Thymus (tissue), 14 donors: ENCODE measurements around the gene TAAR6. TPM values are rescaled to one million over a fixed set of nuclear protein-coding genes. Genes with fewer than 3 reads are reported as not detected.
"Not testable (repeated sequence)": the region's sequence is repeated elsewhere in the genome, so short reads cannot be mapped to it uniquely, and the experiment has no call there.

Experiments
- DNase-seq, 9 donors: peaks; one replicate each; pipeline ENCODE4 v3.0.0-alpha.2; 2013; ENCODE audit warnings: low spot score in 9 of 9, low read depth in 6 of 9, missing footprints in 1 of 9
- H3K27ac ChIP-seq, 2 donors: one replicate each; pipeline ENCODE4 v1.5.1; 2013; ENCODE audit warnings: control low read depth in 1 of 2, low read depth in 1 of 2, low read length in 1 of 2, mild to moderate bottlenecking in 1 of 2, moderate library complexity in 1 of 2
- H3K27me3 ChIP-seq, 2 donors: one replicate each; pipeline ENCODE4 v1.5.1; 2013; ENCODE audit warnings: low read length in 1 of 2; ENCODE audit not compliant: control insufficient read depth in 2 of 2, insufficient read depth in 1 of 2
- H3K36me3 ChIP-seq, 2 donors: one replicate each; pipeline ENCODE4 v1.5.1; 2013; ENCODE audit warnings: low read length in 1 of 2, mild to moderate bottlenecking in 1 of 2, moderate library complexity in 1 of 2; ENCODE audit not compliant: control insufficient read depth in 2 of 2, insufficient read depth in 2 of 2
- H3K4me1 ChIP-seq, 2 donors: one replicate each; pipeline ENCODE4 v1.5.1; 2013; ENCODE audit warnings: low read length in 2 of 2; ENCODE audit not compliant: control insufficient read depth in 2 of 2, insufficient read depth in 2 of 2
- H3K4me3 ChIP-seq, 2 donors: one replicate each; pipeline ENCODE4 v1.5.1; 2013; ENCODE audit warnings: low read length in 2 of 2, control low read depth in 1 of 2, mild to moderate bottlenecking in 1 of 2
- H3K9me3 ChIP-seq, 2 donors: one replicate each; pipeline ENCODE4 v1.5.1; 2013; ENCODE audit warnings: low read length in 1 of 2, mild to moderate bottlenecking in 1 of 2; ENCODE audit not compliant: control insufficient read depth in 2 of 2, insufficient read depth in 1 of 2
- WGBS: extraction: QIAGEN DNeasy Blood & Tissue Kit; methylation state at CpG from one replicate; pipeline ENCODE4 v1.1.7; 2013; 5-methylcytosine and 5-hydroxymethylcytosine counted together
- long read RNA-seq, 10 donors: transcript quantifications; one replicate each; lab custom pipeline, GENCODE V29; 2026
- polyA plus RNA-seq: library from polyadenylated mRNA; stranded (reverse); fragments of 200-250 nt; gene quantifications from one replicate; pipeline ENCODE4 v1.2.3, GENCODE V29; 2013
- total RNA-seq: library from RNA; stranded (reverse); fragments of 120-200 nt; gene quantifications from one replicate; pipeline ENCODE4 v1.2.4, GENCODE V29; 2013
- donor health status: healthy.

TAAR6 gene, protein sequence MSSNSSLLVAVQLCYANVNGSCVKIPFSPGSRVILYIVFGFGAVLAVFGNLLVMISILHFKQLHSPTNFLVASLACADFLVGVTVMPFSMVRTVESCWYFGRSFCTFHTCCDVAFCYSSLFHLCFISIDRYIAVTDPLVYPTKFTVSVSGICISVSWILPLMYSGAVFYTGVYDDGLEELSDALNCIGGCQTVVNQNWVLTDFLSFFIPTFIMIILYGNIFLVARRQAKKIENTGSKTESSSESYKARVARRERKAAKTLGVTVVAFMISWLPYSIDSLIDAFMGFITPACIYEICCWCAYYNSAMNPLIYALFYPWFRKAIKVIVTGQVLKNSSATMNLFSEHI
- total RNA-seq (not detected), polyA plus RNA-seq (not detected)
- long read RNA-seq, donor 1 = 0 reads
- long read RNA-seq, donor 2 = 0 reads
- long read RNA-seq, donor 3 = 0 reads
- long read RNA-seq, donor 4 = 0 reads
- long read RNA-seq, donor 5 = 0 reads
- long read RNA-seq, donor 6 = 0 reads
- long read RNA-seq, donor 7 = 0 reads
- long read RNA-seq, donor 8 = 0 reads
- long read RNA-seq, donor 9 = 0 reads
- long read RNA-seq, donor 10 = 0 reads

DNA sequence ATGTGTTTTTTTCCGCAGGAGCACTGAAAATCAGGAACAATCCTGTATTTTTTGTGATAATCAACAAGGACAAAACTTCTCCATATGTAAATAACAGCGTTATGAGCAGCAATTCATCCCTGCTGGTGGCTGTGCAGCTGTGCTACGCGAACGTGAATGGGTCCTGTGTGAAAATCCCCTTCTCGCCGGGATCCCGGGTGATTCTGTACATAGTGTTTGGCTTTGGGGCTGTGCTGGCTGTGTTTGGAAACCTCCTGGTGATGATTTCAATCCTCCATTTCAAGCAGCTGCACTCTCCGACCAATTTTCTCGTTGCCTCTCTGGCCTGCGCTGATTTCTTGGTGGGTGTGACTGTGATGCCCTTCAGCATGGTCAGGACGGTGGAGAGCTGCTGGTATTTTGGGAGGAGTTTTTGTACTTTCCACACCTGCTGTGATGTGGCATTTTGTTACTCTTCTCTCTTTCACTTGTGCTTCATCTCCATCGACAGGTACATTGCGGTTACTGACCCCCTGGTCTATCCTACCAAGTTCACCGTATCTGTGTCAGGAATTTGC is at the start of gene TAAR6:
Gene TAAR6, plus strand, starts transcription at position 102 of the 557 bp plus-strand sequence. Its CDS starts 0 bp downstream, at position 102.
- WGBS = 94% methylated on average over 15 of the region's 15 CpGs
- Histone ChIP-seq H3K27ac (no peak within 1 kb of the TSS), H3K4me1 (no peaks in the 10 kb centered on the region), H3K9me3 (no peaks in the 10 kb centered on the region), H3K4me3 (no peak within 1 kb of the TSS), H3K36me3 (no peaks in the 10 kb centered on the region), H3K27me3 (peaks cover 0 to 3% of the 10 kb centered on the region in 2 donors)
- no peak for DNase-seq

- Histone ChIP-seq H3K4me1 (no peaks in the 10 kb centered on the region), H3K36me3 (no peaks in the 10 kb centered on the region), H3K27me3 (peaks cover 0 to 2% of the 10 kb centered on the region in 2 donors), H3K9me3 (no peaks in the 10 kb centered on the region), H3K27ac (no peak overlapping the region), H3K4me3 (no peak overlapping the region)
- no peak for DNase-seq
- 49% methylated on average over 2 of the region's 2 CpGs for WGBS
Observed at GRCh38 chr6:132520953-132521352, 49.2 kb upstream of the TAAR6 start.

DNA sequence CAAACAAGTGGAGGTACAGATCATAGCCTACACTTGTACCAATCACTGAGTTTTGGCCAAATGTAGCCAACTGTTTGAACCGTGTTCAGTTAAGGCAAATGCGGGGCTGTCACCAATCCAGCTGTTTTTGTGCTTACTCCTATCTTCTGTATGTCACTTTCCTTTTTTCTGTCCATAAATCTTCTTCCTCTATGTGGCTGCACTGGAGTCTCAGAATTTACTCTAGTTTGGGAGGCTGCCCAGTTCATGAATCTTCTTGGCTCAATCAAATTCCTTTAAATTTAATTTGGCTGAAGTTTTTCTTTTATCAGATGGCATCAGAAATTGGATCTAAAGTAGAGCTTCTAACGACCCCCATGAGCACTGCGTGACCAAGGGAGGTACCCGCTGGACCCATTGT is 45.5 kb upstream of the TAAR6 start:
- Histone ChIP-seq H3K4me1 (no peaks in the 10 kb centered on the region), H3K36me3 (no peaks in the 10 kb centered on the region), H3K4me3 (no peak overlapping the region), H3K9me3 (no peaks in the 10 kb centered on the region), H3K27ac (no peak overlapping the region), H3K27me3 (no peaks in the 10 kb centered on the region)
- DNase-seq = no peak
- 88% methylated on average over 5 of the region's 5 CpGs for WGBS

DNA sequence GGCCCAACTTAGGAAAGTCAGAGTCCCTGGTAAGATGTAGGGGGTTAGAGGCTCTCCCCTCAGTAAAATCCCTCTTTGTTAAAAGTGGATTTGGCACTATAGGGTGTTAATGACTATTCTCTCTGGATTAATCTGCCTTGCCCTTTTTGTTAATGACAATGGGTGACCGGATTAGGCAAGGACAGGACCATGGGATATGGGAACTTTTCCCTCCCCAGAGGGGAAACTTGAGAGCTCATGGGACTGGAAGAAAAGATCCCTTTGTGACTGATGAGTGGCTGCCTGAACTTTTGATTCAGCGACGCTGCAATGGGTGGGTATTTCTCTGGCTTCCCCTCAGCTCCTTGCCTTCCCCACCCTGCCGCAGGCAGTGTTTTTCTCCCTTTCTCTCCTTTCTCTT is 44.3 kb upstream of the TAAR6 start:
- WGBS = 88% methylated on average over 4 of the region's 4 CpGs
- no peaks in the 10 kb centered on the region for H3K4me1 ChIP-seq

DNA sequence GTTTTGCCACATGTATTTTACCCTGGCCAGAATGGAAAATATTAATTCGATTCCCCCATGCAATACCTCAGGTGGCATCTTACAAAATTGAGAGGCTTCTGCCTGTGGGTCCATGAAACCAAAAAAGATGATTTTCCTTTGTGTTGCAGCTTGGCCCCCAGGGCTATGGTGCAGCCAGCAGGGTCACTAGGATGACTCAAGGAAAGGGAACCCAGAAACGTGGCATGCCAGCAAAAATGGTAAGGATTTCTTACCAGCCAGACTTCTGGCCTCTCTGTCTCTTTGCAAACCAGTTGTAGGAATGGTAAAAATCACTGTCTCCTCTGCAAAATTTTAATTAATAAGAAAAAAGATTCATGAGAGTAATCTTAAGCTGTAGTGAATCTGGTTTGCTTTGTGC is 43.7 kb upstream of the TAAR6 start:
- no peaks in the 10 kb centered on the region for H3K4me1 ChIP-seq
- no peak overlapping the region for H3K4me3 ChIP-seq
- no peaks in the 10 kb centered on the region for H3K9me3 ChIP-seq
- no peak overlapping the region for H3K27ac ChIP-seq
- no peak for DNase-seq
- WGBS = 89% methylated on average over 2 of the region's 2 CpGs
- no peaks in the 10 kb centered on the region for H3K36me3 ChIP-seq
- no peaks in the 10 kb centered on the region for H3K27me3 ChIP-seq

More for the DNA sequence above, 44.3 kb upstream of the TAAR6 start:
- Histone ChIP-seq H3K4me3 (no peak overlapping the region), H3K9me3 (no peaks in the 10 kb centered on the region), H3K27ac (no peak overlapping the region), H3K36me3 (no peaks in the 10 kb centered on the region), H3K27me3 (no peaks in the 10 kb centered on the region)
- DNase-seq = no peak

GRCh38 chr6:132527791-132528190 is 42.3 kb upstream of the TAAR6 start:
- H3K9me3 ChIP-seq = no peaks in the 10 kb centered on the region
- WGBS = 87% methylated on average over 6 of the region's 6 CpGs
- no peak overlapping the region for H3K4me3 ChIP-seq
- no peaks in the 10 kb centered on the region for H3K27me3 ChIP-seq
- H3K27ac ChIP-seq = no peak overlapping the region
- no peak for DNase-seq
- no peaks in the 10 kb centered on the region for H3K36me3 ChIP-seq
- no peaks in the 10 kb centered on the region for H3K4me1 ChIP-seq

DNA sequence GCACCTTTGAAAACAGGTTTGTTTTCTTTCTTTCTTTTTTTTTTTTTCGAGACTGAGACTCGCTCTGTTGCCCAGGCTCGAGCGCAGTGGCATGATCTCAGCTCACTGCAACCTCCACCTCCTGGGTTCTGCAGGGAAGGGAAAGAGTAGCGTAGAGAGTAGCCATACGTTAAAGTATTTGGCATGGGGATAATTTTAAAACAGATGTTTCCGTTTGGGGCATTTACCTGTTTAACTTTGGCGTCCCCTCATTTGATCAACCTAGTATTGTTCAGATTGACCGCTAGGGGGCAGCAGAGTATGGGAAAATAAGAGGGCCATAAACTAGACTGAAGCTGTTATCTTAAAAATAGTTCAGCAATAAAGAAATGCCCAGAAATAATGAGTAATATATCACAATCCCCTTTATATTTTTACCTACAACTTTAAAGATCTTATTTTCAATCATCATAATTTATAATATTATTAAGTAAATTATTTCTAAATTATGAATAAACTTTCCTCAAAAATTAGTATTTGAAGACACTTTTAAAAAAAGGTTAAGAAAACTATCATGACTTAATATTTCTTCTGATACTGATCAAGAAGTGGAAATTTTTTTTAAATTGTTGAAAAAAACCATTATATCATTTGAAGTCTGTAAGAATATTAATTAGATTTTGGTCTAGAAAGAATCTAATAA is 39.7 kb upstream of the TAAR6 start:
- Histone ChIP-seq H3K36me3 (no peaks in the 10 kb centered on the region), H3K27ac (no peak overlapping the region), H3K4me1 (no peaks in the 10 kb centered on the region), H3K9me3 (no peaks in the 10 kb centered on the region), H3K27me3 (no peaks in the 10 kb centered on the region), H3K4me3 (no peak overlapping the region)
- WGBS = 20% methylated on average over 9 of the region's 9 CpGs
- DNase-seq = peak; percentile 14 to 75 (median 45)

DNA sequence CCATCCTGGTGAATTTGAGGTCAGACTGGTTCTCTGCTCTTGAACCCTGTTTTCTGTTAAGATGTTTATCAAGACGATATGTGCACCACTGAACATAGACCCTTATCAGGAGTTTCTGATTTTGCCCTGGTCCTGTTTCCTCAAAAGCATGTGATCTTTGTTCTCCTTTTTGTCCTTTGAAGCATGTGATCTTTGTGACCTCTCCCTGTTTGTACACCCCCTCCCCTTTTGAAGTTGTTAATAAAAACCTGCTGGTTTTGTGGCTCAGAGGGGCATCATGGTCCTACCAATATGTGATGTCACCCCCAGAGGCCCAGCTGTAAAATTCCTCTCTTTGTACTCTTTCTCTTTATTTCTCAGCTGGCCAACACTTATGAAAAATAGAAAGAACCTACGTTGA is 35.6 kb upstream of the TAAR6 start:
- not testable (repeated sequence) for H3K4me1 ChIP-seq, H3K27ac ChIP-seq, H3K4me3 ChIP-seq, H3K9me3 ChIP-seq, H3K36me3 ChIP-seq, H3K27me3 ChIP-seq, DNase-seq
- 87% methylated on average over 2 of the region's 2 CpGs for WGBS

GRCh38 chr6:132537145-132537544 is 33.0 kb upstream of the TAAR6 start:
- Histone ChIP-seq H3K27me3 (no peaks in the 10 kb centered on the region), H3K4me1 (no peaks in the 10 kb centered on the region), H3K27ac (no peak overlapping the region), H3K4me3 (no peak overlapping the region), H3K36me3 (no peaks in the 10 kb centered on the region), H3K9me3 (no peaks in the 10 kb centered on the region)
- DNase-seq = no peak
- 89% methylated on average over 3 of the region's 3 CpGs for WGBS
